PC-9 (cell line): ENCODE results near the gene RHOF.

Experiments used
- EZH2 ChIP-seq: fragments of 200-600 bp; sonication (generic); IDR thresholded peaks from 2 replicates; pipeline ENCODE4 v1.8.0; 2017; ENCODE audit warnings: antibody characterized with exemption, low read depth
- TF ChIP-seq, protein P1 (sequence below): fragments of 200-600 bp; sonication (generic); conservative IDR thresholded peaks from 2 replicates; pipeline ENCODE4 v1.6.1; 2017; ENCODE audit warnings: mixed run types, antibody characterized with exemption, mild to moderate bottlenecking, moderate library complexity

DNA sequence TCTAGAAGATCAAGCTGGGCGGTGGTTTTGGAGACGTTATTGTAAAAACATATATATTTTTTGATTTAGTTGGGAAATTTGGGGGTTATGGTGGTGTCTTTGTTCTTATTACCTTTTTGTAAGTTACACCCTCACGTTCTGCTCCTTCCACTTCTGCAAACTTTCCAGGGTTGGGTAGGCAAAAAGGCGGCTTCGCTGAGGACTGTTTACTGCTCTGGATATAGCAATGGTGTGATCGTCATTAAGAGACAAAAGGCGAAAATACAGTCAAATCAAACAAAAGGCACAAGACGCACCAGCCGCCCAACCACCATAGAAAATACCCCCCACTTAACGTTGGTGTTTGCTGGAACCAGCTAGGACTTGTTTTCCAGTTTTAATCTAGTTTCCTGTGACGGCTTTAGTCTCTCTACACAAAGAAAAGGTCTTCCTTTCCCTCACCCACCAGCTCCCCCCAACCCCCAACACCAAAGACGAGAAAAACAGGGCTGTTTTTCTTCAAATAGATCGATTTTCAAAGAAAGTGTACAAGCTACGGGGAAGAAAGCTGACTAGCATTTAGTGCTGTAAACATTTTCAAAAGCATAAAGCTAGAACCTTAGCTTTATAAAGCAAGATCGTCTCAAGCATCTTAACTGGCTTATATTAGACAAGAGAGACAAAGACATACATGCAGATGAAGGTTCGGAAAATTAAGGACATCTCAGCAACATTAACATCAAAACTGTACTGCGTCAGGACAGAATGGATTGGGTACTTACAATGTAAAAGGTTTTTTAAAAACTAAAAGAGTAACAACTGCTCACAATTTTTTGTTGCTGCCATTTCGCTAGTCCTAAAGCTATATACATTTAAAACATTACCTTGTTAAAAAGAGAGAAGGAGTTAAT, 8.4 kb upstream of the RHOF start:
- TF ChIP-seq EZH2 = no peak
- TF ChIP-seq, protein P1, sequence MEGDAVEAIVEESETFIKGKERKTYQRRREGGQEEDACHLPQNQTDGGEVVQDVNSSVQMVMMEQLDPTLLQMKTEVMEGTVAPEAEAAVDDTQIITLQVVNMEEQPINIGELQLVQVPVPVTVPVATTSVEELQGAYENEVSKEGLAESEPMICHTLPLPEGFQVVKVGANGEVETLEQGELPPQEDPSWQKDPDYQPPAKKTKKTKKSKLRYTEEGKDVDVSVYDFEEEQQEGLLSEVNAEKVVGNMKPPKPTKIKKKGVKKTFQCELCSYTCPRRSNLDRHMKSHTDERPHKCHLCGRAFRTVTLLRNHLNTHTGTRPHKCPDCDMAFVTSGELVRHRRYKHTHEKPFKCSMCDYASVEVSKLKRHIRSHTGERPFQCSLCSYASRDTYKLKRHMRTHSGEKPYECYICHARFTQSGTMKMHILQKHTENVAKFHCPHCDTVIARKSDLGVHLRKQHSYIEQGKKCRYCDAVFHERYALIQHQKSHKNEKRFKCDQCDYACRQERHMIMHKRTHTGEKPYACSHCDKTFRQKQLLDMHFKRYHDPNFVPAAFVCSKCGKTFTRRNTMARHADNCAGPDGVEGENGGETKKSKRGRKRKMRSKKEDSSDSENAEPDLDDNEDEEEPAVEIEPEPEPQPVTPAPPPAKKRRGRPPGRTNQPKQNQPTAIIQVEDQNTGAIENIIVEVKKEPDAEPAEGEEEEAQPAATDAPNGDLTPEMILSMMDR = no peak
